ENCODE data around the gene SNX6.
"Not testable (repeated sequence)": the region's sequence is repeated elsewhere in the genome, so short reads cannot be mapped to it uniquely, and the experiment has no call there.

SNX6 gene

GRCh38 chr14:34527591-34527990 is 102.4 kb downstream of the SNX6 start:
- no peak overlapping the region for H3K4me3 Mint-ChIP-seq
- ATAC-seq: no peak
- H3K9me3 Mint-ChIP-seq: no peaks in the 10 kb centered on the region
- no peaks in the 10 kb centered on the region for H3K27me3 Mint-ChIP-seq
- H3K27ac Mint-ChIP-seq: no peak overlapping the region
- no peaks in the 10 kb centered on the region for H3K4me1 Mint-ChIP-seq
- peaks cover 44% of the 10 kb centered on the region for H3K36me3 Mint-ChIP-seq

GRCh38 chr14:34524216-34524615 is 105.7 kb downstream of the SNX6 start:
- H3K9me3 Mint-ChIP-seq, H3K4me3 Mint-ChIP-seq, H3K27me3 Mint-ChIP-seq, H3K4me1 Mint-ChIP-seq, ATAC-seq, H3K27ac Mint-ChIP-seq: not testable (repeated sequence)
- H3K36me3 Mint-ChIP-seq: peaks cover 67% of the 10 kb centered on the region

- Mint-ChIP-seq H3K36me3 (peaks cover 76% of the 10 kb centered on the region), H3K4me3 (no peak overlapping the region), H3K27ac (no peak overlapping the region), H3K27me3 (no peaks in the 10 kb centered on the region), H3K9me3 (no peaks in the 10 kb centered on the region), H3K4me1 (no peaks in the 10 kb centered on the region)
- ATAC-seq: no peak
Observed at GRCh38 chr14:34522496-34522895, 107.5 kb downstream of the SNX6 start.

- not testable (repeated sequence) for ATAC-seq, H3K27me3 Mint-ChIP-seq, H3K9me3 Mint-ChIP-seq, H3K4me3 Mint-ChIP-seq, H3K27ac Mint-ChIP-seq, H3K4me1 Mint-ChIP-seq
- H3K36me3 Mint-ChIP-seq: peaks cover 85% of the 10 kb centered on the region
Observed at GRCh38 chr14:34521071-34521470, 108.9 kb downstream of the SNX6 start.

GRCh38 chr14:34520304-34520970 is 109.5 kb downstream of the SNX6 start:
- H3K9me3 Mint-ChIP-seq, H3K4me3 Mint-ChIP-seq, H3K4me1 Mint-ChIP-seq, H3K27me3 Mint-ChIP-seq, ATAC-seq, H3K27ac Mint-ChIP-seq: not testable (repeated sequence)
- peaks cover 90% of the 10 kb centered on the region for H3K36me3 Mint-ChIP-seq

Data from stimulated activated memory B cell treated with anti-CD40 and anti-IgM and Interleukin-4, amounts not matched to agents 10 μg/mL and 1 μg/mL and 100 μg/mL, for 72 hours (primary cell).